Keratinocyte (primary cell): ENCODE data around the gene RRAD. TPM values are rescaled to one million over a fixed set of nuclear protein-coding genes. Genes with fewer than 3 reads are reported as not detected.

ENCODE experiments used
- DNase-seq: peaks from one replicate; pipeline ENCODE4 v3.0.0-alpha.2; 2011; ENCODE audit warnings: low read depth, missing footprints, low spot score
- FAIRE-seq: peaks from 2 replicates; lab custom pipeline; 2011; peaks lifted over from hg19 to GRCh38; lab: Jason Lieb, UNC
- H2AFZ ChIP-seq: 2 replicates; pipeline ENCODE4 v1.6.0; 2012; ENCODE audit warnings: low read length, control low read depth, inconsistent platforms; ENCODE audit not compliant: control insufficient read depth
- H3K27ac ChIP-seq: 2 replicates; pipeline ENCODE4 v1.5.1; 2011; ENCODE audit warnings: low read length; ENCODE audit not compliant: control insufficient read depth, insufficient read depth
- H3K27me3 ChIP-seq: 3 replicates; pipeline ENCODE4 v1.6.0; 2011; ENCODE audit warnings: low read length; ENCODE audit not compliant: control insufficient read depth, insufficient read depth; ENCODE audit errors: extremely low read depth
- H3K36me3 ChIP-seq, 2 experiments: 2 replicates in 1 of 2; 3 replicates in 1 of 2; pipeline ENCODE4 v1.5.1; 2011; ENCODE audit warnings: low read length in 2 of 2, mild to moderate bottlenecking in 1 of 2; ENCODE audit not compliant: control insufficient read depth in 2 of 2, insufficient read depth in 2 of 2; ENCODE audit errors: extremely low read depth in 1 of 2
- H3K4me1 ChIP-seq: 3 replicates; pipeline ENCODE4 v1.5.1; 2011; ENCODE audit warnings: low read length; ENCODE audit not compliant: control insufficient read depth, insufficient read depth; ENCODE audit errors: extremely low read depth
- H3K4me2 ChIP-seq: 3 replicates; pipeline ENCODE4 v1.6.0; 2011; ENCODE audit warnings: low read depth, low read length; ENCODE audit not compliant: control insufficient read depth, insufficient read depth; ENCODE audit errors: extremely low read depth
- H3K4me3 ChIP-seq, 3 experiments: fragments of 200-600 bp in 1 of 3; sonication (generic) in 1 of 3; 2 replicates in 2 of 3; 3 replicates in 1 of 3; pipeline ENCODE4 v1.5.1; 2011 to 2016; ENCODE audit warnings: low read length in 3 of 3, mild to moderate bottlenecking in 3 of 3, control low read depth in 2 of 3, inconsistent platforms in 1 of 3, low read depth in 1 of 3, mixed read lengths in 1 of 3, mixed run types in 1 of 3, moderate library complexity in 1 of 3; ENCODE audit not compliant: control insufficient read depth in 2 of 3, insufficient read depth in 2 of 3; ENCODE audit errors: extremely low read depth in 1 of 3
- H3K79me2 ChIP-seq: 2 replicates; pipeline ENCODE4 v1.6.0; 2012; ENCODE audit warnings: low read length; ENCODE audit not compliant: control insufficient read depth, insufficient read depth
- H3K9ac ChIP-seq: 3 replicates; pipeline ENCODE4 v1.6.0; 2011; ENCODE audit warnings: low read length; ENCODE audit not compliant: control insufficient read depth, insufficient read depth; ENCODE audit errors: extremely low read depth
- H3K9me1 ChIP-seq: 3 replicates; pipeline ENCODE4 v1.6.0; 2011; ENCODE audit warnings: low read length; ENCODE audit not compliant: control insufficient read depth, insufficient read depth; ENCODE audit errors: extremely low read depth
- H3K9me3 ChIP-seq: 2 replicates; pipeline ENCODE4 v1.5.1; 2012; ENCODE audit warnings: low read depth, low read length; ENCODE audit not compliant: control insufficient read depth
- H4K20me1 ChIP-seq: 3 replicates; pipeline ENCODE4 v1.6.0; 2011; ENCODE audit warnings: low read length; ENCODE audit not compliant: control insufficient read depth, insufficient read depth; ENCODE audit errors: extremely low read depth
- EZH2 ChIP-seq: IDR thresholded peaks from one replicate; pipeline ENCODE4 v1.6.1; 2012; ENCODE audit warnings: inconsistent platforms, mild to moderate bottlenecking, low read length, moderate library complexity
- dilution Hi-C: fragments of 300-500 bp; cut with MboI; formaldehyde crosslinking; loops from one replicate; pipeline ENCODE4 v1.7.0; 2020; ENCODE audit warnings: low sequenced_read_pairs; ENCODE audit not compliant: extremely low pct_ligation_motif_present
- polyA plus RNA-seq, 5 experiments: library from polyadenylated mRNA; depleted of rRNA in 3 of 5; stranded (reverse) in 3 of 5; stranded (forward) in 1 of 5; unstranded in 1 of 5; fragments of >200 nt; gene quantifications; 1 replicate in 1 of 5; 2 replicates in 3 of 5; 3 replicates in 1 of 5; pipeline versions ENCODE4 v1.2.1 to v1.2.3, GENCODE V29; 2011 to 2012; ENCODE audit warnings: missing spikeins in 2 of 5, low read depth in 1 of 5, low replicate concordance in 1 of 5
- TF ChIP-seq, protein P1 (sequence below), 3 experiments: IDR thresholded peaks in 1 of 3; conservative IDR thresholded peaks in 1 of 3; optimal IDR thresholded peaks in 1 of 3; 2 replicates in 2 of 3; 3 replicates in 1 of 3; pipeline versions ENCODE3 to v1.5.1; 2011; ENCODE audit warnings: low read length in 3 of 3, mild to moderate bottlenecking in 3 of 3, moderate library complexity in 2 of 3, control low read depth in 1 of 3, inconsistent platforms in 1 of 3; ENCODE audit not compliant: insufficient read depth in 2 of 3; ENCODE audit errors: extremely low read depth in 1 of 3

RRAD gene
- polyA plus RNA-seq, 1 donor (not counting 4 experiments of a cell fraction or from before 2014, with no cell fraction given): 2.7 TPM

DNA sequence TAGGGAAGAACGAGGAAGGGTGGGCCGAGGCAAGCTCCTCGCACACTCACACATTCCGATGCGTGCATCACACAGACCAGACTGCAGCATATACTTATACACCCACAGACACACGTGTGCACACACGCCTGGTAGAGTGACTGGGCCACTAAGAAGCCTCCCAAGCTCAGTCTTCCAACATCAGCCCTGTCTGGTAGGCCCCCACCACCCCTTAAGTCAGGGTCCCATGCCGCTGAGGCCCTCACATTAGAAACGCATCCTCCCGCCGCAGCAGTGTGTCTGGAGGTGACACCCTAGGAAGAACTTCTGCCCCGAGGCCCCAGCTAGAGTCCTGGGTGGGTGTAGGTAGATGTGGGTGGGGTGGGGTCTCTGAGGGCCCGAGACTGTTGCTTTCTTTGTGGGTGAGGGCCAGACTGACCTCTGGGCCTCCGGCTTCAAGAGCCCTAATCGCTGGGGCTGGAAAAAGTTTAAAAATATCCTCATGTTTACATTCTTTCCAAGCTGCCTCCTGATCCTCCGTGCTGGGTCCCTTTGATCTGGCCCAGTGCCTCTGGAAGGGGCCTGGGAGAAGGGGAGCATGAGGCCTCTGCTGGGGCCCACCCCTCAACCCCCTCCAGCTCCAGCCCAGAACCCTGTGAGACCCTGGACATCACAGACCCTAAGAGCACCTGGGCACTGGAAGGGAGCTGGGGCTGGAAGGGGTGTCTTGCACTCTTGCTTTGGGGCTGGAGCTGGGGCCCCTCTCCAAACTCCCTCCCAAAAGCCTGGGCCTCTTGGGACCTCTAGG, 20.3 kb downstream of the RRAD start:
- H3K27ac ChIP-seq: no peak overlapping the region
- H3K4me1 ChIP-seq: peaks cover 9% of the 10 kb centered on the region
- no peak overlapping the region for H2AFZ ChIP-seq
- no peaks in the 10 kb centered on the region for H3K36me3 ChIP-seq
- TF ChIP-seq, protein P1, sequence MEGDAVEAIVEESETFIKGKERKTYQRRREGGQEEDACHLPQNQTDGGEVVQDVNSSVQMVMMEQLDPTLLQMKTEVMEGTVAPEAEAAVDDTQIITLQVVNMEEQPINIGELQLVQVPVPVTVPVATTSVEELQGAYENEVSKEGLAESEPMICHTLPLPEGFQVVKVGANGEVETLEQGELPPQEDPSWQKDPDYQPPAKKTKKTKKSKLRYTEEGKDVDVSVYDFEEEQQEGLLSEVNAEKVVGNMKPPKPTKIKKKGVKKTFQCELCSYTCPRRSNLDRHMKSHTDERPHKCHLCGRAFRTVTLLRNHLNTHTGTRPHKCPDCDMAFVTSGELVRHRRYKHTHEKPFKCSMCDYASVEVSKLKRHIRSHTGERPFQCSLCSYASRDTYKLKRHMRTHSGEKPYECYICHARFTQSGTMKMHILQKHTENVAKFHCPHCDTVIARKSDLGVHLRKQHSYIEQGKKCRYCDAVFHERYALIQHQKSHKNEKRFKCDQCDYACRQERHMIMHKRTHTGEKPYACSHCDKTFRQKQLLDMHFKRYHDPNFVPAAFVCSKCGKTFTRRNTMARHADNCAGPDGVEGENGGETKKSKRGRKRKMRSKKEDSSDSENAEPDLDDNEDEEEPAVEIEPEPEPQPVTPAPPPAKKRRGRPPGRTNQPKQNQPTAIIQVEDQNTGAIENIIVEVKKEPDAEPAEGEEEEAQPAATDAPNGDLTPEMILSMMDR (optimal IDR thresholded peaks at IDR 0.05 in 1 of 3, IDR thresholded peaks at IDR 0.05 in 1 of 3, conservative IDR thresholded peaks at IDR 0.05 in 1 of 3; ENCODE audit: extremely low read depth in 1 of 3, insufficient read depth in 2 of 3, low read length in 3 of 3): no peak
- TF ChIP-seq EZH2: no peak
- H3K9me1 ChIP-seq: no peaks in the 10 kb centered on the region
- no peak overlapping the region for H3K4me3 ChIP-seq
- DNase-seq: peak; percentile 49
- no peaks in the 10 kb centered on the region for H3K79me2 ChIP-seq
- no peak for FAIRE-seq
- no peaks in the 10 kb centered on the region for H3K9me3 ChIP-seq
- dilution Hi-C loops: no loop called here
- H3K4me2 ChIP-seq: no peak overlapping the region
- no peaks in the 10 kb centered on the region for H4K20me1 ChIP-seq
- H3K27me3 ChIP-seq: peaks cover 3% of the 10 kb centered on the region
- H3K9ac ChIP-seq: no peak overlapping the region

DNA sequence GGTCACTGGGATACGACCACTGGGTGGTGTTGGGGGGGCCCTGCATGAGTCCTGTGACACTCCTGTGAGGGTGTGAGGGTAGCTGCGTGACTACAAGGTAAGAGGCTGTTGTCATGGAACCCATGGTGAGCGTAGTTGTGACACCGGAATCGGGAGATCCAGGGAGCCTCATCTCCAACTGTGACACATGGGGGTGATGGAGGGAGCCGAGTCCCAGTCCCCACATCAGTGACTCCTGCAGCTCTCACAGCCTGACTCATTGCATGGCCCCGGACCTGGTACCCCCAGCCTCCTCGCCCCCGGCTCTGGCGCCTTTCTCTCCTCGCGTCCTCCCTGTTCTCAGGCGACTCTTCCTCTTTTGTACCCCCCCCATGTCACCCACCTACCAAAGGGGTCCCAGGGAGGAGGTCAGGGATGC, 20.9 kb downstream of the RRAD start:
- Histone ChIP-seq H3K4me1 (peaks cover 15% of the 10 kb centered on the region), H4K20me1 (no peaks in the 10 kb centered on the region), H3K4me2 (no peak overlapping the region), H3K79me2 (no peaks in the 10 kb centered on the region), H3K27ac (no peak overlapping the region), H3K9me3 (no peaks in the 10 kb centered on the region), H3K36me3 (no peaks in the 10 kb centered on the region), H3K27me3 (peaks cover 3% of the 10 kb centered on the region), H3K4me3 (no peak overlapping the region), H3K9me1 (no peaks in the 10 kb centered on the region), H2AFZ (no peak overlapping the region), H3K9ac (no peak overlapping the region)
- dilution Hi-C loops: no loop called here
- DNase-seq (no peak), FAIRE-seq (no peak)
- TF ChIP-seq, protein P1 (optimal IDR thresholded peaks at IDR 0.05 in 1 of 3, IDR thresholded peaks at IDR 0.05 in 1 of 3, conservative IDR thresholded peaks at IDR 0.05 in 1 of 3; ENCODE audit: extremely low read depth in 1 of 3, insufficient read depth in 2 of 3, low read length in 3 of 3): no peak
- TF ChIP-seq EZH2: no peak
